Measurements from ENCODE around the gene MARK3.

MARK3 gene

DNA sequence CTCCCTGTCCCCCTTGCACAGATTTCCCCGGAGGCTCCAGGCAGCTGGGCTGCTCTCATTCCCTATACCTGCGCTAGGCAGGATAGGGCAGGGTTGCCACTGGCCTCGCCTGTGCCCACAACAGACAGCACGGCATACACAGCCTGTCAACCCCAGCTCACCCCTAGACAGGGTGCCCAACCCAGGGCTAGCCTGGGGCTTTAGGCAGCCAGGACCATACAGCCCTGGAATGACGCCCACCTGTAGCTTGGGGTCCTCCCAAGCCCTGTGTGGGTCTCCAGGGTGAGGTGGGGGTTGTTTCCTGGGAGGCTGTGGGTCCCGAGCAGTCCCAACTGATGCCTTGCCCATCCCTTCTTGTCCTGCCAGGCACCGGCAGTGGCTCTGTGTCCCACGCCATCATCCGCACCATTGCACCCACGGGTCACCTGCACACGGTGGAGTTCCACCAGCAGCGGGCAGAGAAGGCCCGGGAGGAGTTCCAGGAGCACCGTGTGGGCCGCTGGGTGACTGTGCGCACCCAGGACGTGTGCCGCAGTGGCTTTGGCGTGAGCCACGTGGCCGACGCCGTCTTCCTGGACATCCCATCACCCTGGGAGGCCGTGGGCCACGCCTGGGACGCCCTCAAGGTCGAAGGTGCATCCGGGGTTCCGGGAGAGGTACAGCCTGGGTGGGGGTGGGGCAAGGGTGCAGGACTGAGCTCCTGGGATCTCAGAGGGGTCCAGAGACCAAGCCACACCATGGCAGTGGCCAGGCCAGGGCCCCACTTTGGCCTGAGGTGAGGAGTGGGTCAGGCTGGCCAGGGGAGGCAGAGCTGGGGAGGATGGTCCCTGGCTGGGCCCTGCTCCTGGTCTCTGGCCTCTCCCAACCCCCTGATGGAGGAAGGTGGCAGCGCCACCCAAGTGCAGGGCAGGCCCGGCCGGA is 147.3 kb downstream of the MARK3 start:
- DNase-seq (ENCODE audit: low read depth): no peak
- H3K4me3 ChIP-seq (ENCODE audit: low read length): no peak overlapping the region
- TF ChIP-seq, protein P1, sequence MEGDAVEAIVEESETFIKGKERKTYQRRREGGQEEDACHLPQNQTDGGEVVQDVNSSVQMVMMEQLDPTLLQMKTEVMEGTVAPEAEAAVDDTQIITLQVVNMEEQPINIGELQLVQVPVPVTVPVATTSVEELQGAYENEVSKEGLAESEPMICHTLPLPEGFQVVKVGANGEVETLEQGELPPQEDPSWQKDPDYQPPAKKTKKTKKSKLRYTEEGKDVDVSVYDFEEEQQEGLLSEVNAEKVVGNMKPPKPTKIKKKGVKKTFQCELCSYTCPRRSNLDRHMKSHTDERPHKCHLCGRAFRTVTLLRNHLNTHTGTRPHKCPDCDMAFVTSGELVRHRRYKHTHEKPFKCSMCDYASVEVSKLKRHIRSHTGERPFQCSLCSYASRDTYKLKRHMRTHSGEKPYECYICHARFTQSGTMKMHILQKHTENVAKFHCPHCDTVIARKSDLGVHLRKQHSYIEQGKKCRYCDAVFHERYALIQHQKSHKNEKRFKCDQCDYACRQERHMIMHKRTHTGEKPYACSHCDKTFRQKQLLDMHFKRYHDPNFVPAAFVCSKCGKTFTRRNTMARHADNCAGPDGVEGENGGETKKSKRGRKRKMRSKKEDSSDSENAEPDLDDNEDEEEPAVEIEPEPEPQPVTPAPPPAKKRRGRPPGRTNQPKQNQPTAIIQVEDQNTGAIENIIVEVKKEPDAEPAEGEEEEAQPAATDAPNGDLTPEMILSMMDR (IDR thresholded peaks at IDR 0.05; ENCODE audit: insufficient read depth, low read depth, low read length, missing control alignments): no peak

GRCh38 chr14:103533137-103533998 is 148.2 kb downstream of the MARK3 start:
- no peak for DNase-seq (ENCODE audit: low read depth)
- TF ChIP-seq, protein P1 (IDR thresholded peaks at IDR 0.05; ENCODE audit: insufficient read depth, low read depth, low read length, missing control alignments): no peak
- H3K4me3 ChIP-seq (ENCODE audit: low read length): no peak overlapping the region

GRCh38 chr14:103533999-103534575 is 148.9 kb downstream of the MARK3 start:
- DNase-seq (ENCODE audit: low read depth): no peak
- TF ChIP-seq, protein P1 (IDR thresholded peaks at IDR 0.05; ENCODE audit: insufficient read depth, low read depth, low read length, missing control alignments): no peak

DNA sequence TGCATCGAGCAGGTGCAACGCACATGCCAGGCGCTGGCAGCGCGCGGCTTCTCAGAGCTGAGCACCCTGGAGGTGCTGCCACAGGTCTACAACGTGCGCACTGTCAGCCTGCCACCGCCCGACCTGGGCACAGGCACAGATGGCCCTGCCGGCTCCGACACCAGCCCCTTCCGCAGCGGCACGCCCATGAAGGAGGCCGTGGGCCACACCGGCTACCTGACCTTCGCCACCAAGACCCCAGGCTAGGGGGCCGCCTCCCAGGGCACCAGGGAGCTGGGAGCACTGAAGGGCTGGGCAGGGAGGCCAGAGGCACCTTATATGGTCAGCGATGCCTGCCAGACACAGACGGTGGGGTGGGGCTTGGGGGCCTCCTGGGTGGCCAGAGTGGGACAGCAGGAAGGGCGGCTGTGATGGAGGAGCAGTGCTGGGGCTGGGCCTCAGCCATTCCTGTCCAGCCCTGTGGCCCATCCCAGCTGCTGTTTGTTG is 149.4 kb downstream of the MARK3 start:
- no peak overlapping the region for H3K4me3 ChIP-seq (ENCODE audit: low read length)
- TF ChIP-seq, protein P1 (IDR thresholded peaks at IDR 0.05; ENCODE audit: insufficient read depth, low read depth, low read length, missing control alignments): no peak
- DNase-seq (ENCODE audit: low read depth): no peak

More at GRCh38 chr14:103533999-103534575, 148.9 kb downstream of the MARK3 start:
- no peak overlapping the region for H3K4me3 ChIP-seq (ENCODE audit: low read length)

DNA sequence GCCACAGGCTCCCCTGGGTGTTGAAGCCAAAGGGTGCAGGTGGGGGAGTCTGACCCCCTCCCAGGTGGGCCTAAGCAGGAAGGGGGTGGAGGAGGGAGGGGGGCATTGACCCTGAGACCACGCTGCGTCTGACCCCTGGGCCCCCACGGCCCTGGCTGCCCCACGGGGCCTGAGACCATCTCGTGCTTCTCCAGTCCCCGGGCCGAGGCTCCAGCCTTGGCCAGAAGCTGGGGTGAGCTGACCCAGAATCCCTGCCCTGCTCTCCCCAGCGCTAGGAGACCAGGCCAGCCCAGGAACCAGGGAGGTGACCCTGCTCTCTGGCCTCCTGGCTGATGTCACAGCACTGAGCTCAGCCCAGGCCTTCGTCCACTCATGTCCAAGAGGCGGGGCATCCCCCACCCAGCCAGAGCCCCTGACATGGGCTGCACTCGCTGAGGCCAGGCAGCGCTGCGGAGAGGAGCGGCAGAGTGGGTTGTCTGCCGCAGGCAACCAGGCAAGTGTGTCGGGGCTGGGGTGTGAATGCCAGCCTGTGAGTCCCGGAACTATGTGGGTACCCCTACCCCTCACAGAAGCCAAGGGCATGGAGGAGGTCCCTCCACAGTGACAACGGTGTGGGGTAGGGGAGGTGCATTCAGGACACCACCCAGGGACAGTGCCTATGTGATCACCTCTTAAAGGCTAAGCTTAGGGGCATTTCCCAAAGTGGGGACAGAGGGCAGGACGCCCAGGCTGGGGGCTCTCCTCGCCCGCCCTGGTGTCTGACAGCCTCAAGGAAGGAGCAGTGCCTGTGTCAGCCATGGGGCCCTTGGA is 150.1 kb downstream of the MARK3 start:
- H3K4me3 ChIP-seq (ENCODE audit: low read length): no peak overlapping the region
- TF ChIP-seq, protein P1 (IDR thresholded peaks at IDR 0.05; ENCODE audit: insufficient read depth, low read depth, low read length, missing control alignments): no peak
- no peak for DNase-seq (ENCODE audit: low read depth)

Data from epithelial cell of esophagus (primary cell).